ENCODE data around the gene PHACTR2.
A peak's percentile ranks its signal among the peaks of the same experiment; 100 is the strongest.
"Not testable (repeated sequence)": the region's sequence is repeated elsewhere in the genome, so short reads cannot be mapped to it uniquely, and the experiment has no call there.

PHACTR2 gene

DNA sequence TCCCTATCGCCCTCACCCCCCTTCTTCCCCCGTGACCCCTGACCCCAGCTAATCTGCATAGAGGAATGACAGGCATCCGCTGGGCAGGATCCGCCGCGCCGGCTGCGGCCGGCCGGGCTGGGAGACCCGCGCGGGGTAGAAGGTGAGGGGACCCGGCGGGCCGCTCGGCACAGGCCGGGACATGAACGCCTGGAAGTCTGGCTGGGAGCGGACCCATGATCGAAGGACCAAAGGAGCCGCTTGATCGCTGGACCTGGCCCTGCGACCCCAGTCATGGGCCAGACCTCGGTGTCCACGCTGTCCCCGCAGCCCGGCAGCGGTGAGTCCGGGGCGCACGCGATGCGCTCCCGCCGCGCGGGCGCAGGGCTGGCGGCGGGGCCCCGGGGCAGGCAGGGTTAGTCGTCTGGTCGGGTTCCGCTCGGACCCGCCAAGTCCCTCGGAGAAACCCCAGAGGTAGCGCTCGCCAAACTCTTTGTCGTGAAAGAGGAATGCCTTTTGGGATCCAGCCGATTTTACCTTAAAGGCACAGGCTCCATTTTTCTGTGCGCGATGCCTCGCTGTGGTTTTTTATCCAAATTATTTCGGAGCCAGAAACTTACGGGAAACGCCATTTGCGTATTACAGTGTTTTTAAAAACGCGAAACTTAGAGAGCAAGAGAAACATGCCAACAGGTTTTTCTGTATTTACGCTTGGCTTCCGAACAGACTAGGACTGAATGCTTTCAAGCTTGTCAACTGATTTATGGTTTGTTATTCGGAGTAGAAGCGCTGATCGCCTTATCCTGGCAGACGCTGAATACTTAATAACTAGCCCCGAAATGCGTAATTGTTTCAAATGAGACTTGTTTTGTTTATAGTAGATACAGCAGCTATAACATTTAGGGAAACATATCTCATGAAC is at the start of gene PHACTR2:
Gene PHACTR2, plus strand, starts transcription at position 75 of the 901 bp plus-strand sequence. Its CDS starts 199 bp downstream, at position 274.
- peak in 42 of 56 donors; percentile 2 to 60 (median 30) for DNase-seq

DNA sequence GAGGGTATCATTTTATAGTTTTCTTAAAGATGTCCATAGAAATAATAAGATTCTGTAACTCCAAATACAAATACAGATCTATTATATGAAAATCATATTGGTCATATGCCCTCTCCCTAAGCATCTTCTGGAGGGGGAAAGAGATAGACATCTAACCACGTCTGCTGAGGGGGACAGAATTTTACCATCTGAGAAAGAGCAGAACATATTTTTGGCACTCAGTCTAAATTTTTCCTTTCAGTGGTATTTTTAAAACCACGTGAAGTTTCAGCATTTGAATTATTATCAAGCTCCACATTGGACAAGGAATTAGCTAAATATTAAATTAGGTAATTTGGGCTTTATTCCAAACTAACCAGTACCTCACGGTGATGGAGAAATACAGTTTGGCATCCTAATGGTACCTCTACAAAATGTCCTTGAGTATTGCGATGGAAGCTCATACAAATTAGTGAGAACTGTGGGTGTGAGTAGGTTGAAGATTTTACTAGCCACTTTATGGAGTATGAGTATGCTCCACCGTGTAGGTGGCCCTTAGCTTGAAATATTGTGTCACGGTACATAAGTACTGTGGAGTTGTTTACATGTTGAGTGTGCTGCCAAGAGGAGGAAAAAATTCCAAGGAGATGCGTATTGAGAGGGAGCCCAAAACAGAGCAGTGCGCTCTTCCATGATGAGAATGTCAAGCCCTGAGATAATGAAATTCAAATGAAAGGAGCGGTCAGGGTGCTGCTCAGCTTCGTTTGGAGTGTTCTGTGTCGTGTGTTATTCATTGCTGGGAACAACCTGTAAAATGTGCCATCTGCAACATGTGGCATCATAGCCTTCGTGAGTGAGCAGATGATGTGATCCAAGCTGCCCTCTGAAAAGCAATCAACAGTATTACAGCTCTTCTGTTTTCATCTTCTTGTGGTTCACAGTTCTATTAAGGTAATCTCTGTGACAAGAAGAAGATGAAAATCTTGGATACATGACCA is 48.4 kb upstream of the PHACTR2 start:
- no peak for DNase-seq

DNA sequence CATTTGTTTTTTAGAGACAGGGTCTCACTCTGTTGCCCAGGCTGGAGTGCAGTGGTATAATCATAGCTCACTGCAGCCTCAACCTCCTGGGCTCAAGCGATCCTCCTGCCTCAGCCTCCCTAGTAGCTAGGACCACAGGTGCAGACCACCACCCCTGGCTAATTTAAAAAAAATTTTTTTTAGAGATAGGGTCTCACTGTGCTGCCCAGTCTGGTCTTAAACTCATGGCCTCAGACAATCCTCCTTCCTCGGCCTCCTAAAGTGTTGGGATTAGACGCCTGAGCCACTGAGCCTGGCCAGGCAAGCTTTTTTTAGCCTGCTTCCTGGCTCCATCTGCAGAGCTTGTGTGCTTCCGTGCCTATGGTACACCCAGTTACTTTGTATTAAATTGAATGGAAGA is 46.6 kb upstream of the PHACTR2 start:
- not testable (repeated sequence) for DNase-seq

DNA sequence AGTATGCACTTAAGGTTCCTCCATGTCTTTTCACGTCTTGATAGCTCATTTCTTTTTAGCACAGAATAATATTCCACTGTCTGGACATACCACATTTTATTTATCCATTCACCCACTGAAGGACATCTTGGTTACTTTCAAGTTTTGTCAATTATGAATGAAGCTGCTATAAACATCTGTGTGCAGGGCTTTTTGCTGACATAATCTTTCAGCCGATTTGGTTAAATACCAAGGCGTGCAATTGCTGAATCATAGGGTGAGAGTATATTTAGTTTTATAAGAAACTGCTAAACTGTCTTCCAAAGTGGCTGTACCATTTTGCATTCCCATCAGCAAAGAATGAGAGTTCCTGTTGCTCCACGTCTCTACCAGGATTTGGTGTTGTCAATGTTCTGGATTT is 44.9 kb upstream of the PHACTR2 start:
- DNase-seq = no peak

DNA sequence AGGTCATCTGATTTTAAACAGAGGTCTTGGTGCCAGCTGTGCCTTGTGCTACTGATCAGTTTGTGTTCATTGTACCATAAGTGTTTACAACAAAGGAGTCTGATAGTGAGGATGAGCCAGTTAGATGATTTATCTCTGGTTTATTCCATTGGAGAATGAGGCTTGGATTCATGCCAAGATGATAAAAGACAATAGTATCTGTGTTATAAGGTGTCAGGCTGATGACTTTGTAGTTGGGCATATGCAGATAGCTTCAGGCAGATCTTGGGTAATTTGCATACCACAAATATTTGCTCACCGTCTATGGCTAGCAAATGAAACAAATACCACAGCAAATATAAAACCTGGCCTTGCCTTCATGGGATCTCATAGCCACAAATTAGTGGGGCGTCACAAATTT is 43.3 kb upstream of the PHACTR2 start:
- DNase-seq = no peak

DNA sequence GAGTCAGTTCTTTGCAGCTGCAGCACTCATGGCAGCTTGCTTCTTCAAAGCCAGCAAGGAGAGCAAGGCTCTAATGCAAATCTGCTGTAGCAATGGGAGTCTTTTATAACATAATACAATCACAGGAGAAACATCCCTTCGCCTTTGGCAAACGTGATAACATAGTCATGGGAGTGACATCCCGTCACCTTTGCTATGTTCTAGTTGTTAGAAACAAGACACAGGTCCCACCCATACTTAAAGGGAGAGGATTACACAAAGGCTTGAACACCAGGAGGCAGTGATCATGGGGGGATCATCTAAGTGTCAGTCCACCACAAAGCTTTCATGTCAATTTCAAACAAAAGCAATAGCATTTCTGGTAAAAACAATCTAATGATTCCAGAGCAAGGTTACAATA is 40.1 kb upstream of the PHACTR2 start:
- no peak for DNase-seq

DNA sequence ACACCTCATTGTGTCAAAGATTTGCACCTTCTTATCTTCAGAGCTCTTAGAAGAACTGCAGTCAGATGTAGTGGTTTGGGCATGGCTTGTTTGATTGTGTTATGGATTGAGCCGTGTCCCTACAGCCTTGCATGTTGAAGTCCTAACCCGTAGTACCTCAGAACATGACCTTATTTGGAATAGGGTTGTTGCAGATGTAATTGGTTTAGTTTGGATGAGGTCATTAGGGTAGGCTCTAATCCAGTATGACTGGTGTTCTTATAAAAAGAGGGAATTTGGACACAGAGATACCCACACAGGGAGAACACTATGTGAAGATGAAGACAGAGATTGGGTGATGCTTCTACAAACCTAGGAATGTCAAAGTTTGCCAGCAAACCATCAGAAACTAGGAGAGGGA is 35.4 kb upstream of the PHACTR2 start:
- DNase-seq = no peak

DNA sequence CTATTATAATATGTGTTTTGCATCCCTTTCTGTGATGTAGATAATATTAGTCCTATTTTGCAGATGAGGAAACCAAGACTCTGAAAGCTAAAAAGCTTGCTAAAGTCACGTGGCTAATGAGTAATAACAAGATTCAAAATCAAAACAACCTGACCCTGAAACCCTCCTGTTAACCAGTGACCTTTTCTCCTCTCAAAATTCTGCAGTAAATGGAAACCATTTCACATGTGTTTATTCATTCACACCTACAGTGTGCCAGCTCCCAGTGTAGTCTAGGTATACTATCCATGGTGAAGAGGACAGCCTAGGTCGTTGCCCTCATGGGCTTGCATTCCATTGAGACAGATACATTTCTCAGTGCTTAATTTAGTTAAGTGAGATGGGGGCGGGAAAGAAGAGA is 30.6 kb upstream of the PHACTR2 start:
- DNase-seq = no peak

DNA sequence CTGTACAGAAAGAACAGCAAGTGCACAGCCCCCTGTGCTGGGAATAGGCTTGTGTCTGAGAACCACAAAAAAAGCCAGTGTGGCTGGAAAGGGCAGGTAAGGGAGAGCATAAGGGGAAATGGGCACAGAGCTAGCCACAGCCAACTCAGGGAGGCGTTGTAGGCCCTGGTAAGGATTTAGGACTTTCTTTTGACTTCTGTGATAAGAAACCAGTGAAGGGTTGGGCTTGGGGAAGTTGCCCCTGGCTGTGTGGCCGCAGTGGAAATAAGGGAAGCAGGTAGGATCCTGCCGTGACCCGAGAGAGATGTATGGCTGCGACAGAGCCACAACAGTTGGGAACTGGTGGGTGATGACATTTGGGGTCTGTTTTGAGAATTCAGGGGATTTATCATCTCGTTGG is 30.0 kb upstream of the PHACTR2 start:
- DNase-seq = no peak

DNA sequence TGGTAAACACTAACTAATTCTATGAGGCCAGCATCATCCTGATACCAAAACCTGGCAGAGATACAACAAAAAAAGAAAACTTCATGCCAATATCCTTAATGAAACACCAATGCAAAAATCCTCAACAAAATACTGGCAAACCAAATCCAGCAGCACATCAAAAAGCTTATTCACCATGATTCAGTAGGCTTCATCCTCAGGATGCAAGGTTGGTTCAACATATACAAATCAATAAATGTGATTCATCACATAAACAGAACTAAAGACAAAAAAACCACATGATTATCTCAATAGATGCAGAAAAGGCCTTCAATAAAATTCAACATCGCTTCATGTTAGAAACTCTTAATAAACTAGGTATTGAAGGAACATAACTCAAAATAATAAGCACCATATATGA is 28.4 kb upstream of the PHACTR2 start:
- not testable (repeated sequence) for DNase-seq

DNA sequence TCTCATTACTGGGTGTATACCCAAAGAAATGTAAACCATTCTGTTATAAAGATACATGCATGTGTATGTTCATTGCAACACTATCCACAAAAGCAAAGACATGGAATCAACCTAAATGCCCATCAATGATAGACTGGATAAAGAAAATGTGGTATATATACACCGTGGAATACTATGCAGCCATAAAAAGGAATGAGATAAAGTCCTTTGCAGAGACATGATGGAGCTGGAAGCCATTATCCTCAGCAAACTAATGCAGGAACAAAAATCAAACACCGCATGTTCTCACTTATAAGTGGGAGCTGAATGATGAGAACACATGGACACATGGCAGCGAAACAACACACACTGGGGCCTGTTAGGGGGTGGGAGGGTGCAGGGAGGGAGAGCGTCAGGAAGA is 26.4 kb upstream of the PHACTR2 start:
- not testable (repeated sequence) for DNase-seq

DNA sequence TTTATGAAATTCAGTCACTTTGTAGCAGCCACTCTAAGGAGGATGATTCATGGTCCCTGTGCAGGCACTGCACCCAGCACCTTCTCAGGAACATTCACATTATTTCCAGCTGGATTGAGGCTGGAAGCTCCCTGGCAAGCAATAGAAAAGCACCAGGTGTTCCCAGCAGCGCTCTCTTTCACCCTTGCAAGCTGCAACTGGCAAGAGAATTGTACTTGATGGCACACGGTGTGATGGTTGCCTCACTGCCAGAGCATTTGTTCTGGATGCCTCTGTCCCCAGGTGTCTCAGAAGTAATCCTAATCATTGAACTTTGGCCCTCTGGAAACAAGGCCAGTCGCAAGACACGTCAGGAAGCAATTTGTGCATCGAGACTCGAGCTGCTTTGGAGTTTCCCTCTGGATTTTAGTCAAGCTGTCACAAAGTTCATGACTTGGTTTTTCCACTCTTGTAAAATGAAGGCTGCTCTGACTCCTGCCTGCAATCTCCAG is 24.9 kb upstream of the PHACTR2 start:
- DNase-seq = no peak

DNA sequence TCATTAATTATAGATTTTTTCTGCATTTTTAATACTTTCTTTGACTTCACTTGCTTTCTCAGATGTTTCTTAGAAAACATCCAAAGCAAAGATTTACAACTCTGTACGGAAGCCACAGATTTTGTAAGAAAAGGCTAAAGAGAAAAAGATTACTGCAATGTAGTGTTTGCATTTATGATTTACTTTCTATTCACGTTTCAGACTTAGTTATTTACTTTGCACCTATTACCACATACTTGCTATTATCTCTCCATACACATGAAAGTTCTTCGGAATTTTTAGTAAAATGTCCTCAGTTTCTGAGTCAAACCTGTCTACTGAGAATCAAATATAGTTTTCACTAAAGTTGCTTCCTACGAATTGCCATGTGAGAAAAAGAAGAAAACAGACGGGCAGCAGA is 22.2 kb upstream of the PHACTR2 start:
- DNase-seq = no peak

DNA sequence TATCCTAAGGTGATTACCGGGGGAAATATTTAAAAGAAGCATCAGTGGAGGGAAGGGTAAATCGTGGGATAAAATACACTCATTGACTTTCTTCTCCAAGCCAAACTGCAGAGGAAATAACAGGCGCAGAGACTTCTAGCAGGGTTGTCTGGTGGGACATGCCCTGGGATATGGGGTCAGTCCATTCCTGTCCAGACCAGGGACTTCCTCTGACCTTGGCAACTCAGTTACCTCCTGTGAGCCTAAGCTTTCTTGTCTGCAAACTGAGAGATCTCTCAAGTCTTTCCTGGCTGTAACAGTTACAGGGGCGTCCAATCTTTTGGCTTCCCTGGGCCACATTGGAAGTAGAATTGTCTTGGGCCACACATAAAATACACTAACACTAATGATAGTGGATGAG is 21.7 kb upstream of the PHACTR2 start:
- no peak for DNase-seq

DNA sequence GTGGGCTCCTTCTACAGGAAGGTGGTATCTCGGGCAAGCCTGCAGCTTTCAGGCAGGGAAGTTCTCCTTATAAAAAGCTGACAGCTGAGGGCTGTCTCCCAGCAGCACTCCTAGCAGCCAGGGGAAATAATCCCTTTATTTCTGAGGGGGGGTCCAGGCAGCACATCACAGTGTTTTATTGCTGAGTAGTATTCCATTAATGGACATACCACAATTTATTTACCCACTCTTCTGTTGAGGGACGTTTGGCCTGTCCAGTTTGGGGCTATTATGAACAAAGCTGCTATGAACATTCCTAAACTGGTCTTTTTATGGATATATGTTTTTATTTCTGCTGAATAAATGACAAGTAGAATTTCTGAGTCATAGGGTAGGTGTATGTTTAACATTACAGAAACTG is 20.0 kb upstream of the PHACTR2 start:
- no peak for DNase-seq

DNA sequence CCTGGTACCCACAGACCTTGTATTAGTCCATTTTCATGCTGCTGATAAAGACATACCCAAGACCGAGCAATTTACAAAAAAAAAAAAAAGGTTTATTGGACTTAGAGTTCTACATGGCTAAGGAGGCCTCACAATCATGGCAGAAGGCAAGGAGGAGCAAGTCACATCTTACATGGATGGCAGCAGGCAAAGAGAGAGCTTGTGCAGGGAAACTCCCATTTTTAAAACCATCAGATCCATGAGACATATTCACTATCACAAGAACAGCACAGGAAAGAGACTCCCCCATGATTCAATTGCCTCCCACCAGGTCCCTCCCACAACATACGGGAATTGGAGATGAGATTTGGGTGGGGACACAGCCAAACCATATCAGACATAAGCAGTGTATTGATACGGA is 17.6 kb upstream of the PHACTR2 start:
- DNase-seq = not testable (repeated sequence)

DNA sequence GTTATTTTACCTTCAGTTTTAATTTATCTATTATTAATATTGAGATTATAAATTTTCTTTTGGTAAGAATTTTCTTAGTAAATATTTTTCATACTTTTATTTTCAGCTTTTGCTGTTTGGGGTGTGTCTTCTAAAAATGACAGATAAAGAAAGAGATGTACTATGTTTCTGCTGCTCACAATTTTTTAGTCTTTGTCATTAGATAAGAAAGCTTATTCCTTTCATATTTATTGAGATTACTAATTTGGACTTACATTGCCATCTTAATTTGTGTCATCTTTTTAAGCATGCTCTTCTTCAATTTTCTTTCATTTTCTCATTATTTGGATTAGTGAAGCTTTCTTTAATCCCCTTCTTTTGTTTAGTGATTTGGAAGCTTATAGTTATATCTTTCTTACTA is 13.6 kb upstream of the PHACTR2 start:
- DNase-seq = no peak

DNA sequence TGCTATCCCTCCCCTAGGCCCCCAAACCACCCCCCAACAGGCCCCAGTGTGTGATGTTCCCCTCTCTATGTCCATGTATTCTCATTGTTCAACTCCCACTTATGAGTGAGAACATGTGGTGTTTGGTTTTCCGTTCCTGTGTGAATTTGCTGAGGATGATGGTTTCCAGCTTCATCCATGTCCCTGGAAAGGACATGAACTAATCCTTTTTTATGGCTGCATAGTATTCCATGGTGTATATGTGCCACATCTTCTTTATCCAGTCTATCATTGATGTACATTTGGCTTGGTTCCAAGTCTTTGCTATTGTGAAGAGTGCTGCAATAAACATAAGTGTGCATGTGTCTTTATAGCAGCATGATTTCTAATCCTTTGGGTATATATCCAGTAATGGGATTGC is 11.8 kb upstream of the PHACTR2 start:
- not testable (repeated sequence) for DNase-seq

DNA sequence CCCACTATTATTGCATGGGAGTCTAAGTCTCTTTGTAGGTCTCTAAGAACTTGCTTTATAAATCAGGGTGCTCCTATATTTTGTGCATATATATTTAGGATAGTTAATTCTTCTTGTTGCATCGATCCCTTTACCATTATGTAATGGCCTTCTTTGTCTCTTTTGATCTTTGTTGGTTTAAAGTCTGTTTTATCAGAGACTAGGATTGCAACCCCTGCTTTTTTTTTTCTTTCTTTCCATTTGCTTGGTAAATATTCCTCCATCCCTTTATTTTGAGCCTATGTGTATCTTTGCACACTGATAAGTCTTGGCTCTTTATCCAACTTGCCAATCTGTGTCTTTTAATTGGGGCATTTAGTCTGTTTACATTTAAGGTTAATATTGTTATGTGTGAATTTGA is 8.3 kb upstream of the PHACTR2 start:
- not testable (repeated sequence) for DNase-seq

DNA sequence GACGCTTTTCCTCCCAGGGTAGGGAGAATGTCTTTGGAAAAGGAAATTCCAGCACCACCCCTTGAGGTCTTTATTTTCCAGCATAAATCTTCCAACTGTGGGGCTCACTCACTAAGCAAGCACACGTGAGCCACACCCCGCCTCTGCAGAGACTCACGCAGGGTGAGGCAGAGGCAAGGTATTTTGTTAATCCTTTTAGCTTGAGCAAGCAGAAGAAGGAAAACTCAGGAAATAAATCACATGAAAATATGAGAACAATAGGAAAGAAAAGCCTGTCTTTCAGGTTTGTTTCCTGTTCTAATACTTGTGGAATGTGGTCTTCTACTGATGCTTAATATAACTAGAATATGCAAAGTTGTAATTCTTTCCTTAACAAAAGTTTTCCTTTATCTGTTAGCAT is 4.1 kb upstream of the PHACTR2 start:
- no peak for DNase-seq

DNA sequence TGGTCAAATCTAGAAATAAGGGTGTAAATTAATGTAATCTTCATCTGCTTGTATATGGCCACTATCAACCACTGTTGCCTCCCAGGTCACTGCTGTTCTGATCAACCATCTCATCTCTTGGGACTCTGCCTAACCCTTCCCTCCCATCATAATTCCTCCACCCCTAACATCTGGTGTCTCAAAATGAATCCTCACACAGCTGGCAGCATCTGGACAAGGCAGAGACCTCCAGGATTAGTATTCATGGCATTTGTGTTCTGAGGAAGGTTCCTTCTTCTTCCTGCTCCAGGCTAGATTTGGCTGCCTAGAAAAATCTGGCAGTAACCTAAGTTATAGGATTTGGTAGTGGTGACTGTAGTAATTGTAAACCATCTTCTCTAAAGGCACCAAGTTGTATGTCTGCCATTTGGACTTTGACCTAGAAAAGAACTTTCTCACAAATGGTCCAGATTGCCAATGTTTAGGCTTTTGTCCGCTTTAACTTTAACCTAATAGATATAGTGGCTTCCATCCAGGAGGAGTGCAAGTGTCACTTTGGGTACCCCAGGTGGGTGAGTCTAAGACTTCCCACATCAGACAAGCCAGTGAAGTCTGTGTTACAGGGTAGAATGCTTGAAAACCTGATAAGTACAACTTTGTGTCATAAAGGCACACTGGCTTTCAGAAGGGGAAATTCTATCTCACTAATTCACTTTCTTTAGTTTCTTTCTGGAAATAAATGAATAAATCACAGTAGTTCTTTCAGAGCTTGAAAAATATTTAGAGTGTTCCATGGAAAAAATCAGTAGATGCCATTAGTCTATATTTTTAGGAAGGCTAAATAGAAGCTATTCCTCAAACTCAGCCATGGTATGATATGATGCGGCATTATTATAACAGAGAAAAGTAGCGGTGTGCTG is 3.0 kb upstream of the PHACTR2 start:
- DNase-seq = no peak
